MM.1S (cell line): ENCODE results near the gene METTL1.

Experiments used
- DNase-seq: peaks from one replicate; pipeline ENCODE4 v3.0.0-alpha.2; 2015
- H2AFZ ChIP-seq: fragments of 300-600 bp; sonication (generic); 2 replicates; pipeline ENCODE4 v1.6.0; 2016; ENCODE audit warnings: antibody characterized with exemption, low read length
- H3F3A ChIP-seq: fragments of 300-600 bp; sonication (generic); 2 replicates; pipeline ENCODE4 v1.6.1; 2016; ENCODE audit warnings: mild to moderate bottlenecking, antibody characterized with exemption, low read length, moderate library complexity, mixed read lengths; ENCODE audit not compliant: insufficient read depth
- H3K27ac ChIP-seq: fragments of 300-600 bp; sonication (generic); 2 replicates; pipeline ENCODE4 v1.5.1; 2016; ENCODE audit warnings: mild to moderate bottlenecking, low read length
- H3K27me3 ChIP-seq: fragments of 300-600 bp; sonication (generic); replicated peaks from 2 replicates; pipeline ENCODE4 v1.6.0; 2016; ENCODE audit warnings: low read length; ENCODE audit not compliant: insufficient read depth
- H3K36me3 ChIP-seq: fragments of 300-600 bp; sonication (generic); replicated peaks from 2 replicates; pipeline ENCODE4 v1.6.1; 2016; ENCODE audit warnings: mild to moderate bottlenecking, low read length, mixed read lengths; ENCODE audit not compliant: insufficient read depth
- H3K4me1 ChIP-seq: fragments of 300-600 bp; sonication (generic); 2 replicates; pipeline ENCODE4 v1.6.1; 2016; ENCODE audit warnings: low read length, mixed read lengths
- H3K4me2 ChIP-seq: fragments of 300-600 bp; sonication (generic); 2 replicates; pipeline ENCODE4 v1.6.0; 2016; ENCODE audit warnings: low read depth, low read length
- H3K4me3 ChIP-seq: fragments of 300-600 bp; sonication (generic); 2 replicates; pipeline ENCODE4 v1.5.1; 2016; ENCODE audit warnings: low read length, mixed read lengths
- H3K79me2 ChIP-seq: fragments of 300-600 bp; sonication (generic); 2 replicates; pipeline ENCODE4 v1.6.1; 2016; ENCODE audit warnings: mixed run types, low read length, mixed read lengths
- H3K9ac ChIP-seq: fragments of 300-600 bp; sonication (generic); 2 replicates; pipeline ENCODE4 v1.6.1; 2016; ENCODE audit warnings: low read length, mixed read lengths
- H3K9me2 ChIP-seq: fragments of 300-600 bp; sonication (generic); replicated peaks from 2 replicates; pipeline ENCODE4 v1.6.1; 2016; ENCODE audit warnings: mild to moderate bottlenecking, low read length, mixed read lengths; ENCODE audit not compliant: insufficient read depth
- H3K9me3 ChIP-seq: fragments of 300-600 bp; sonication (generic); replicated peaks from 2 replicates; pipeline ENCODE4 v1.6.1; 2016; ENCODE audit warnings: mild to moderate bottlenecking, low read length, mixed read lengths; ENCODE audit not compliant: insufficient read depth
- H4K20me1 ChIP-seq: fragments of 300-600 bp; sonication (generic); 2 replicates; pipeline ENCODE4 v1.6.1; 2016; ENCODE audit warnings: mild to moderate bottlenecking, low read length, moderate library complexity, mixed read lengths; ENCODE audit not compliant: insufficient read depth
- CTCF ChIP-seq: fragments of 300-600 bp; sonication (generic); IDR thresholded peaks from 2 replicates; pipeline ENCODE4 v1.5.1; 2016; ENCODE audit warnings: antibody characterized with exemption, low read length, mixed read lengths
- EZH2 ChIP-seq: fragments of 300-600 bp; sonication (generic); optimal IDR thresholded peaks from 2 replicates; pipeline ENCODE3; 2017; ENCODE audit warnings: low read depth, mild to moderate bottlenecking, antibody characterized with exemption, low read length, mixed read lengths
- EZH2phosphoT487 ChIP-seq: fragments of 300-600 bp; sonication (generic); IDR thresholded peaks from 2 replicates; pipeline ENCODE4 v1.6.1; 2018; ENCODE audit warnings: antibody characterized with exemption, low read length

The METTL1 gene

GRCh38 chr12:57782608-57783465, 10.9 kb upstream of the METTL1 start, which contains the start of gene TSFM:
TSS of gene TSFM (plus strand) at chr12:57782787. CDS start at chr12:57782802, 15 bp downstream.
- H3F3A ChIP-seq: 0 out of 2 replicates have a peak, but pooled peaks cover 3% of the 10 kb centered on the region
- peak within 1 kb of the TSS; percentile 95 for H3K9ac ChIP-seq
- peaks cover 12% of the 10 kb centered on the region for H3K4me1 ChIP-seq
- peak; percentile 96 for DNase-seq
- H3K27ac ChIP-seq: peak within 1 kb of the TSS; percentile 42; the same call in 1 of the 2 replicates
- H3K36me3 ChIP-seq: 0 out of 2 replicates have a peak, but pooled peaks cover 8% of the 10 kb centered on the region
- H3K9me3 ChIP-seq: no peaks in the 10 kb centered on the region
- peaks cover 38% of the 10 kb centered on the region for H3K79me2 ChIP-seq
- H2AFZ ChIP-seq: peak within 1 kb of the TSS; percentile 98
- TF ChIP-seq EZH2 (no peak), CTCF (peak; percentile 91)
- H3K4me3 ChIP-seq: peak within 1 kb of the TSS; percentile 100
- H4K20me1 ChIP-seq: no peaks in the 10 kb centered on the region
- H3K27me3 ChIP-seq: no peaks in the 10 kb centered on the region
- H3K4me2 ChIP-seq: peak within 1 kb of the TSS; percentile 91
- no peaks in the 10 kb centered on the region for H3K9me2 ChIP-seq

- DNase-seq: no peak
- Histone ChIP-seq H3K36me3 (0 out of 2 replicates have a peak, but pooled peaks cover 8% of the 10 kb centered on the region), H2AFZ (peak overlapping the region; percentile 50), H3K27ac (no peak overlapping the region), H4K20me1 (no peaks in the 10 kb centered on the region), H3K9me2 (no peaks in the 10 kb centered on the region), H3K79me2 (peaks cover 38% of the 10 kb centered on the region), H3K9ac (peak overlapping the region; percentile 95; the same call in 1 of the 2 replicates), H3K9me3 (no peaks in the 10 kb centered on the region), H3K4me2 (peak overlapping the region; percentile 42), H3K27me3 (no peaks in the 10 kb centered on the region), H3K4me3 (peak overlapping the region; percentile 100), H3F3A (0 out of 2 replicates have a peak, but pooled peaks cover 3% of the 10 kb centered on the region), H3K4me1 (peaks cover 12% of the 10 kb centered on the region)
- no peak for TF ChIP-seq CTCF
Observed at GRCh38 chr12:57782243-57782607, 10.3 kb upstream of the METTL1 start.

GRCh38 chr12:57781801-57782200, 9.9 kb upstream of the METTL1 start:
- Histone ChIP-seq H3K4me2 (peak overlapping the region; percentile 42; the same call in 1 of the 2 replicates), H3K27ac (0 out of 2 replicates have a peak overlapping the region, but pooled peaks have one; percentile 5), H3K4me3 (peak overlapping the region; percentile 100; the same call in 1 of the 2 replicates), H2AFZ (peak overlapping the region; percentile 50), H3K27me3 (no peaks in the 10 kb centered on the region), H3K9me3 (no peaks in the 10 kb centered on the region), H3K36me3 (0 out of 2 replicates have a peak, but pooled peaks cover 8% of the 10 kb centered on the region), H3F3A (0 out of 2 replicates have a peak, but pooled peaks cover 3% of the 10 kb centered on the region), H3K4me1 (peaks cover 12% of the 10 kb centered on the region), H3K79me2 (peaks cover 38% of the 10 kb centered on the region), H4K20me1 (no peaks in the 10 kb centered on the region), H3K9ac (peak overlapping the region; percentile 95; the same call in 1 of the 2 replicates), H3K9me2 (no peaks in the 10 kb centered on the region)
- TF ChIP-seq EZH2phosphoT487 (no peak), EZH2 (no peak), CTCF (no peak)
- no peak for DNase-seq
